HG02885 (cell line): ENCODE results near the gene EYA2.
"Not testable (repeated sequence)": the region's sequence is repeated elsewhere in the genome, so short reads cannot be mapped to it uniquely, and the experiment has no call there.

ENCODE experiments used
- ATAC-seq: cut with Tn5 transposase; IDR thresholded peaks from one replicate; pipeline ENCODE4 v1.9.1; 2021; ENCODE audit warnings: mild to moderate bottlenecking; ENCODE audit not compliant: unreplicated experiment, poor library complexity

The EYA2 gene

DNA sequence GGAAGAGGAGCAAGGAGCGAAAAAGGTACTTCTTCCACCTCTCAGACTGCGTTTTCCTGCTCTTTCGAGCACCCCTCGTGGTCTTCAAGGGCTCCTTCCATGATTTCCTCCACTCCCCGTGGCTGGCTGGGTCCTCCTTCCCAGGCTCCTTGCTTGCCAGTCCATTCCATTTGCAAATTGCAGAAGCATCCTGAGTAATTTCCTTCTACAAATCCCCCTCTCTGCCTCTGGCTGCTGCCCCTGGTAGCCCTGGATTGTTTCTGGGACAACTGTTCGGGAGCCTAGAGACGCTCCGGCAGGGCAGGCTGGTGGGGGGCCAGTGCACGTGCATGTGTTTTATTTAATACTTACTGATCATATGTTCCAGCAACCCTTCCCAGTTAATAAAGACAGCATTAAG is 288.7 kb downstream of the EYA2 start:
- ATAC-seq = no peak

DNA sequence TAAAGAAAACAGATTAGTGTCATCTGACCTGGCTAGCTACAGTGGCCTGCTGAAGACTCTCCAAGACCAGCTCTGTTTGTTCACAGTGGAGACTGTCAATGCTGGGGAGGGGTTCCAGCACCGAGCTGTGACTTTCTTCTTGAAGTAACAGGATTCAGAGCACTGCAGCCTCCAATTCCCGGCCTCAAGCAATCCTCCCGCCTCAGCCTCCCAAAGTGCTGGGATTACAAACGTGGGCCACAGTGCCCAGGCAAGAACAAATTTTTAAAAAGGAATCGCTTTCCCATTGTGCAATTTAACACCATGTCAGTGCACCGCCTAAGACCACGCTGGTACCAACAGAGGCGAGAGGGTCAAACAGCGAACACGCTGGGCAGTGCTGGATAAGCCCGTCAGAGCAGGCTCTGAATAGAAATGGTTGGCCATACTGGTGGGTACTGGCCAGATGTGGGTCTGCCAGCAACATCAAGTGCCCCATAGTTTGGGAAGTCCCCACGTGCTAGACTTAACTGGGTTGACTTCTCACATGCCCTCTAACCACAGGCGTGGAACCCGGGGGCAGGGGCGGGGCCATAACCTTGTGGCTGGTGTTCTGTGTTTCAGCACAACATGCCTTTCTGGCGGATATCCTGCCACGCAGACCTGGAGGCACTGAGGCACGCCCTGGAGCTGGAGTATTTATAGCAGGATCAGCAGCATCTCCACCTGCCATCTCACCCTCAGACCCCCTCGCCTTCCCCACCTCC is 293.0 kb downstream of the EYA2 start:
- ATAC-seq = no peak

DNA sequence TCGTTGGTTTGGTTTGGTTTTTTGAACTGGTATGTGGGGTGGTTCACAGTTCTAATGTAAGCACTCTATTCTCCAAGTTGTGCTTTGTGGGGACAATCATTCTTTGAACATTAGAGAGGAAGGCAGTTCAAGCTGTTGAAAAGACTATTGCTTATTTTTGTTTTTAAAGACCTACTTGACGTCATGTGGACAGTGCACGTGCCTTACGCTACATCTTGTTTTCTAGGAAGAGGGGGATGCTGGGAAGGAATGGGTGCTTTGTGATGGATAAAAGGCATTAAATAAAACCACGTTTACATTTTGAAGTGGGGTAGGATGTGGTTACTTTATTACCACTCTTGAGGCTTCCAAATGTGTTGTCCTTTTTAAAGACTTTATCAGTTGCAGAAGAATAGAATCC is 293.9 kb downstream of the EYA2 start:
- ATAC-seq = no peak

DNA sequence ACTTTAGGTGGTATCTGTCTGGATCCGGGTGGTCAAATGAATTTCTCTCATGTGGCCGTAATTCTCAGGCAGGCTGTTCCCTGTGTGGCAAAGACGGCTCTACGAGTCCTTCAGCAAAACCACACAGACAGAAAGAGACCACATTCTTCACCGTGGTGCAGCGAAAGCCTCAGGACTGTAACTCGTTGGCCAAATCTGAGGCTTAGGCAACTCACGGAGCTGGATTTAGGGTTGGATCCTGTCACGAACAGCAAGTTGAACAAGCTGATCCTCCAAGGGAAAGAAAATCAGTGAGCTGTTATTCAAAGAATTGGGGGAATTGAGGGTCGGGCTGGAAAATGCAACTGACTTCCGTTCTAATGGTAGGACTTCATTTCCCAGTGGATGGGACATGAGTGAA is 294.4 kb downstream of the EYA2 start:
- ATAC-seq = no peak

DNA sequence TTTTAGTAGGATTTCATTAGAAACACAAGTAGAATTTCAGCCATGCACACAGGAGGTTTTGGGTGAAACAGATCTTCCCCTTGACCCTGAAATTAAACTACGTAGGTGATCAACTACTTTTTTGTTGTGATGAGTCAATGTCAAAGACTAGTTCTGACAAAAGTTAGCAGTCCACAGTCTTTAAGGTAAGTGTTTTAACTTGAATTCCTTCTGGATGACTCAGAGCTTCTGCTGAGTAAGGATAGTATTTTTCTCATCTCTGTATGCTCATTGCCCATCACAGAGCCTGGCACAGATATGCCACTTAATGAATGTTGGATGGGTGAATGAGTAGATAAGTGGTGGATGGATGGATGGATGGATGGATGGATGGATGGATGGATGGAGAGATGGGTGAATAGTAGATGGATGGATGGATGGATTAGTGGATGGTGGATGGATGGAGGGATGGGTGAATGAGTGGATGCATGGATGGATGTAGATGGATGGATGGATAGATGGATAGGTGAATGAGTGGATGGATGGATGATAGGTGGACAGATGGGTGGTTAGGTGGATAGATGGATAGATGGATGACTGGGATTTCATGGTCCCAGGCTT is 296.5 kb downstream of the EYA2 start:
- ATAC-seq = no peak

DNA sequence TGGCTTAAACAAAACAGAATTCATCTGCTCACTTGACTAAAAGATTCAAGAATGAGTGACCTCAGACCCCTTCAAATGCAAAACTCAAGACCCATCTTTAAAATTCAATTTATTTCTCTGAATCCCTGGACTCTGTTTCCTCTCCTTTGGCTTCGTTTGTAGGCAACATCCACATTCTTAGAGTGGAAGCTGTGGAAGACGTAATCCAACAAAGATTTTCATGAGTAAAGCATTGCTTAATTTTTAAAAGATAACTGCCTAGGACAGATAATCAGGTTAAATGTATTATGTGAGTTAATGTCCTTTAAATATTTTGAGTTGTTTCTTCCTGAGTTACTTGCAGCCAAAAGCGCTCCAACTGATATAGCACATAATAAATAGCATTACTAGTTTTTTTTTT is 297.3 kb downstream of the EYA2 start:
- no peak for ATAC-seq

DNA sequence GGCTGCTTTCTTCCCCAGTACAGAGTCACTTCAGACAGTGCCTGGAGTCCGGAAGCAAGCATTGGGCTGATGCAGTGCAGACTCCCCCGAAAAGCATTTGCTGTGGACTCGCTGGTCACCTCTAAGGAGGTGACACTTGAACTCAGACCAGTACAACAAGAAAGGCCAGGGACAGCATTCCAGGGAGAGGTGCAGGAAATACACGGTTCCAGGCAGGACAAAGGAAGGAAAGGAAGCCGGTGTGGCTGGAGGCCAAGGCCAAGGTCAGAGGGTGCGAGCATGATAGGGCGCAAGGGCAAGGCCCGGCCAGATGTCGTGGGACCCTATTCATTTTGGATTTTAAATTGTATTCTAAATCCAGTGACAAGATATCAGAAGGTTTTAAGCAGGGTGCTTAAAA is 300.9 kb downstream of the EYA2 start:
- no peak for ATAC-seq

DNA sequence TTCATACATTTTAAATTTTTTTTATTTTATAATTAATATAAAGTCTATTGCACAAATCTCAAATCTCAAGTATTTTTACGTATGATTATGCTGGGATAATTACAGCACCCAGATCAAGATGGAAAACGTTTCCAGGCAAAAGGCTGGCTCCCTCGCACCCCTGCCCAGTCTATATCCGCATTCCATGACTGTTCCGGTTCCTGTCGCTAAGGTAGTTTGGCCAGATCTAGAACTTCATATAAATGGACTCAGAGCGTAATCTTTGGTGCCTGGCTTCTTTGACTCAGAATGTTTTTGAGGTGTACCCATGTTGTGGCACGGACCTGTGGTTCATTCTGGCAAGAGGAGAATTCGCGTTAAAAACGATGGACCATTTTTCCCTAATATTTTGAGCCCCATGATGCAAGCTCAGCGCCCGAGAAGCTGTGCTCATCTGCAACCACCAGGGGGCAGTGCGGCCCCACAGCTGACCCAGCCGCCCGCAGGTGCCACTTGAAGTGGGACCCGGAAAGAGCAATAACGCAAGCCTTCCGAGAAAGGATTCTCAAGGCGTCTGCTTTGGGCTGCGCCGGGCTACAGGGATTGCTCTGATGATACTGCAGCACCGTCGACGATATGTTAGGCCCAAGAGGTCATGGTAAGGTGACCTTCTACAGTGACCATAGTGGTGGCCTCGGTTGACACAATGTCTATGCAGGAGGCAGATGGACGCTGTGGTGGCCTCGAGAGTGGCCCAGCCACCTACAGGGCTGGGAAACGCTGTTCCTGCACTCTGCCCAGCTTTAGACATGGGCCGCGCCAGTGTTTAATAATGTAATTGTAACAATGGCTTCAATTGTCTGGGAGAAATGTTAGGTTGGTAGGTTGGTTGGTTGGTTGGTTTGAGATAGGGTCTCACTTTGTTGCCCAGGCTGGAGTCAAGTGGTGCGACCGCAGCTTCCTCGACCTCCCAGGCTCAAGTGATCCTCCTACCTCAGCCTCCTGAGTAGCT is 301.7 kb downstream of the EYA2 start:
- peak; percentile 50 for ATAC-seq

DNA sequence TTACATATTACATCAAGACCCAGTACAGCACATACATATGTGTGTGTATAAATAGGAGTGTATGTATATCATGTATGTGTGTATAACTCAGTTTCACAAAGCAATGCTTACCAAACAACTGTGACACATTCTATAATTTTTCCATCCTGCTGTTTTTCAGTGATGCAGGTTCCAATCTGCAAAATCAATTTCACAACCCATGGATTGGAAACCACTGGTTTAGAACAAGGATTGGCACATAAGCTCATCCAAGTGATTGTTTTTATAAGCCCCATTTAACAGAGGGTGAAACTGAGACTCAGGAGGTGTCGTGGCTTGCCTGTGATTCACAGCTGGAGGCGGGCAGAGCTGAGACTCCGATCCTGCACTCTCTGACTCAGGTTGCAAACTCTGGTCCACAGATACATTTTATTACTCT is 303.6 kb downstream of the EYA2 start:
- no peak for ATAC-seq

DNA sequence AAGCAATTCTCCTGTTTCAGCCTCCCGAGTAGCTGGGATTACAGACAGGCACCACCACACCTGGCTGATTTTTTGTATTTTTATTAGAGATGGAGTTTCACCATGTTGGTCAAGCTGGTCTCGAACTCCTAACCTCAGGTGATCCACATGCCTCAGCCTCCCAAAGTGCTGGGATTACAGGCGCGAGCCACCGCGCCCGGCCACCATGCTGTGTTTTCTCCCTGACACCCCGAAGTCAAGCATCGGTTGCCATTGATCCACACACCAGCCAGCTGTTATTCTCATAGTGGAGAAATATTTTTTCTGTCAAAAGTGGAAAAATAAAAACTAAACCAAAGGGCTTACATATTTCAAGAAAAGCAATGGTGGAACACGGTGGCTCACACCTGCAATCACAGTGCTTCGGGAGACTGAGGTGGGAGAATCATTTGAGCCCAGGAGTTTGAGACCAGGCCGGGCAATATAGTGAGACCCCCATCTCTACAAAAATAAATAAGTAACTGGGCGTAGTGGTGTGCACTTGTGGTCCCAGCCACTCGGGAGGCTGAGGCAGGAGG is 304.4 kb downstream of the EYA2 start:
- no peak for ATAC-seq

DNA sequence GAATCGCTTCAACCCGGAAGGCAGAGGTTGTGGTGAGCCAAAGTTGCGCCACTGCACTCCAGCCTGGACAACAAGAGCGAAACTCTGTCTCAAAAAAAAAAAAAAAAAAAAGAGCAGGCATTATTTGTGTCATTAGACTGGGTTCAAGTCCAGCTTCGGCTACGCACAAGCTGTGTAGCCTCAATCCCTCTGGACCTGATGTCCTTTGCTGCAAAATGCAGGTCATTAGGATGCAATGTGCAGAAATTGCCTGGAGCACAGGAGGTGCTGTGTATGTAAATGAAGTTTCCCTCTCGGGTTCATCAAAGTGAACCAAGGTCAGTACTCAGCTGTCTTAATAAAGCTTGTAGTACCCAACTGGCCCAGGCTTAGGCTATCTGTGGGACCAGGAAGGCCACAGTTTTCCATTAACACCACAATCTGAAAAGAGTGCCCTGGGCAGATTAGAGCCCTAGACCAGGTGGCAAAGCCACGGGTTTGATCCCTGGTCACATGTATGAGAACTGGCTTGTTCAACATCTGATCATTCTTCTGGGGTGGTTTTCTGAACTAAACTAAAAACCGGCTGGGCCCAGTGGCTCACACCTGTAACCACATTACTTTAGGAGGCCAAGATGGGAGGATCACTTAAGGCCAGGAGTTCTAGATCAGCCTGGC is 306.6 kb downstream of the EYA2 start:
- no peak for ATAC-seq

DNA sequence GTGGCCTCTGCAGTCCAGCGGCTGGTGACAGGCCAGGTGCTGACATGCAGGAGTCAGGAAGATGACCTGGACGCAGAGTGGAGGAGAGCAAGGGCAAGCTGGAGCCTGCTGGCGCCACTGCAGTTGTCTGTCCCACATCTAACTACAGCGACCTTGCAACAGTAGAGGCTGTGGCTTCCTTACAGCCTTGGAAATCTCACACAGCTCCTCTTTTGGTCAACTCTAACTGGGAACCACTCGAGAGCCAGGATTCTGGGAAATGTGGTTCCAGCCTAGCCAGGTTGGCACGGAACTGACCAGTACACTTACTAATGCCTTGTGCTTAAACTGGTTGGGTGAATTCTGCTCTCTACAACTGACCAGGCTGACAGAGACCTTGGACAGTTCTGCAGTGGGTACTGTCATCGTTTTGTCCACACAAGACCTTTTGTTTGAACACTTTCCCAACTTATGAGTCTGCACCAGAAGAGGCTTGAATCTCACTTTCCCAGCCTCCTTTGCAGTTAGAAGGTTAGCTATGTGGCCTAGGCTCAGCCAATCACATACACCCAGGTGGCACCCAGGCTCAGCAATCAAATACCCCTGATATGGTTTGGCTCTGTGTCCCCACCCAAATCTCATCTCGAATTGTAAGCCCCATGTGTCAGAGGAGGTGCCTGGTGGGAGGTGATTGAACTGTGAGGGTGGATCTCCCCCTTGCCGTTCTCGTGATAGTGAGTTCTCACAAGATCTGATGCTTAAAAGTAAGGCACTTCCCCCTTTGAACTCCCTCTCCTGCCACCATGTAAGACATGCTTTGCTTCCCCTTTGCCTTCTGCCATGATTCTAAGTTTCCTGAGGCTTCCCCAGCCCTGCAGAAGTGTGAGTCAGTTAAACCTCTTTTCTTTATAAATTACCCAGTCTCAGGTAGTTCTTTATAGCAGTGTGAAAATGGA is 308.4 kb downstream of the EYA2 start:
- ATAC-seq = no peak

DNA sequence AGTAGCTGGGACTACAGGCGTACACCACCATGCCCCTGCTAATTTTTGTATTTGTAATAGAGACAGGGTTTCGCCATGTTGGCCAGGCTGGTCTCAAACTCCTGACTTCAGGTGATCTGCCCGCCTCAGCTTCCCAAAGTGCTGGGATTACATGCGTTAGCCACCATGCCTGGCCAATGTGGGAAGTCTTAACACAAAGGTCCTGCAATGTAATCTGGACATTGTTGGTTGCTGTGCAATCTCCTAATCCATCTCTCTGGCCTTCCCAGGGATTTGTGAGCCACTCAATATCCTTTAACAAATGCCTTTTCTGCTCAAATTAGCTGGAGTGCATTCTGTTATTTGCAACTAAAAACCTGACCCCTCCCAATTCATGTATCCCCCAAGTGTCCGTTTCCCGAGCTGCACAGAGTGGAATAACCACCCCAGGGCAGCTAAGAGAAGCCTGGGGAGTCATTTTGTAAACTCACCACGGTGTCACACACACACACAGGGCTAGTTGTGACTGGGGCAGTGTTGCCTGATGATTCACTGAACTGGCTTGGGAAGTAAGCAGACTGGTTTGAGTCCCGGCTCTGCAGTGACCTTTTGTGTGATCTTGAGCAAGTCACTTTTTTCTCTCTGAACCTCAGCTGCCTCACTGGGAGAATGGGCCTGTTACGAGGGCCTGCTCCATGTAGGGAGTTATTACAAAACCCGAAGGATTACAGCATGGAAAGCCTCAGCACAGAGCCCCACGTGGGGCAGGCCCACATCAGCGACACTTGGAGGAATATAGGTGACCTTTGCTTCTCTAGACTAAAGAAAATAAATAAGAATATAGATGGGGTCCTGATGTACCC is 309.6 kb downstream of the EYA2 start:
- ATAC-seq = no peak

DNA sequence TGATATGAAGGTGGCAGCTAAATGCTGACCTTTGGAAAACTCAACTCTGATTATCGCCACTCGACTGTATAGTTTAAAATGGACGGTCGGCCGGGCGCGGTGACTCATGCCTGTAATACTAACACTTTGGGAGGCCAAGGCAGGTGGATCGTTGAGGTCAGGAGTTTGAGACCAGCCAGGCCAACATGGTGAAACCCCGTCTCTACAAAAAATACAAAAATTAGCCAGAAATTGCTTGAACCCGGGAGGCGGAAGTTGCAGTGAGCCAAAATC is 310.1 kb downstream of the EYA2 start:
- not testable (repeated sequence) for ATAC-seq

DNA sequence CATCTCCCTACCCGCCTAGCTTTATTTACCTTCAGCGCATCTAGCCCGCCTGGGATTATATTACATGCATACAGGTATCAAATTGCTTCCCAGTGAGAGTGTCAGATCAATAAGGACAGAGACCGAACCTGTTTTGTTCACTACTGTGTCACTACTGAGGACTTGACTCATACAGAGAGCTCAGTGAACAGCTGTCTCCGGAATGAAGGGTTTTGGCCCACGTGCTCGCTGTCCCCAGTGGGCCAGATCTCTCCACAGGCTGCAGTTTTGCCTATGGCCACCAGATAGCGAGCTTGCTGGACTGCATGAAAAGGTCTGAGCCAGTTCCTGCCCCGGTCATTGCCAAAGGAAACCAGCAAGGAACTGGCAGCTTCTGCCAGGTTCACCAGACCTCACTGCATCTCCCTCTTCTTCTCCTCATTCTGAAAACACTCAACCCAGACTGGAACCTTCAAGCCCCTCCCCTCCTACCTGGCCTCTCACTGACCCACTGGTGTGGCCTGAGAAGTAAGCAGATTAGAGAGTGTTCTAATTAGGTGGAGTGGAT is 311.0 kb downstream of the EYA2 start:
- ATAC-seq = peak; percentile 61

DNA sequence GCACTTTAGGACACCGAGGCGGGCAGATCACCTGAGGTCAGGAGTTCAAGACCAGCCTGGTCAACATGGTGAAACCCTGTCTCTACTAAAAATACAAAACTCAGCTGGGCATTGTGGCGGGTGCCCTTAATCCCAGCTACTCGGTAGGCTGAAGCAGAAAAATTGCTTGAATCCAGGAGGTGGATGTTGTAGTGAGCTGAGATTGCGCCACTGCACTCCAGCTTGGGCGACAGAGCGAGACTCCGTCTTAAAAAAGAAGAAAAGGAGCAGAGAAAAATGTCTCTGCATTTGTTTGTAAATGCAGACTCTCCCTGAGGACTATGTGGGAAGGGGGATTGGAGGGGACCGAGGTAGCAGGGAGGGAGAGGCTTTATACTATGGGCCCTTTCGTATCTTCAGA is 311.9 kb downstream of the EYA2 start:
- not testable (repeated sequence) for ATAC-seq

DNA sequence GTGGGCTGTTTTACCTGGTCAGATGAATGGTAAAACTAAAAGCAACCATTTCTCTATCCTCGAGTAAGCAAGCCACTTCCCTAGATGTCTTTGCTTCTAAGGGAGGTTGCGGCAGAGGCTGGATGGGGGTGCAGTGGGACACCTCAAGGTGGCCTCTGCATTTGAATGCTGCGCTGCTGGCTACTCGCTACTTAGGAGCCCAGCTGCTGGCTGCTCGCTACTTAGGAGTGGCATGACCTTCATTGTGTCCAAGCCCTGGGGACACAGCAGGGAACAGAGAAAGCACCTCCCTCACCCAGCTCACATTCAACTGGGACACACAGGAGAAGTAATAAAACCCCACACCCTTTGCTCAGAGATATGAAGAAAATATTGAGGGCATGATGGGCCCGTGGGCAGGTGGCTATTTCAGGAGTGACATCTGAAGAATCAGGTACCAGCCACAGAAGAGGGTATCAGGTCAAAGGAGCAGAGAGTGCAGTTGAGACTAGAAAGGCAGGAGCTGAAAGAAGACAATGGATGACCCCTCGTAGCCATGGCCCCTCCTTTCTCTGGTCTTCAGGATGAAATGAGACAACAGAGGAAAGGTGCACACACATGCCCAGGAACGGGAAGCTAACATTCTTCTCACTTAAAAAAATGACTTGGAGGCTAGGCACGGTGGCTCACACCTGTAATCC is 312.5 kb downstream of the EYA2 start:
- ATAC-seq = no peak
